SH-SY5Y (cell line): ENCODE results near the gene ARFRP1.

Experiments
- GATA2 ChIP-seq: IDR thresholded peaks from 2 replicates; pipeline ENCODE4 v1.6.1; 2011; ENCODE audit warnings: mild to moderate bottlenecking, low read depth, low read length
- GATA3 ChIP-seq: IDR thresholded peaks from 2 replicates; pipeline ENCODE4 v1.6.1; 2011; ENCODE audit warnings: low read depth, mild to moderate bottlenecking, low read length, moderate library complexity

DNA sequence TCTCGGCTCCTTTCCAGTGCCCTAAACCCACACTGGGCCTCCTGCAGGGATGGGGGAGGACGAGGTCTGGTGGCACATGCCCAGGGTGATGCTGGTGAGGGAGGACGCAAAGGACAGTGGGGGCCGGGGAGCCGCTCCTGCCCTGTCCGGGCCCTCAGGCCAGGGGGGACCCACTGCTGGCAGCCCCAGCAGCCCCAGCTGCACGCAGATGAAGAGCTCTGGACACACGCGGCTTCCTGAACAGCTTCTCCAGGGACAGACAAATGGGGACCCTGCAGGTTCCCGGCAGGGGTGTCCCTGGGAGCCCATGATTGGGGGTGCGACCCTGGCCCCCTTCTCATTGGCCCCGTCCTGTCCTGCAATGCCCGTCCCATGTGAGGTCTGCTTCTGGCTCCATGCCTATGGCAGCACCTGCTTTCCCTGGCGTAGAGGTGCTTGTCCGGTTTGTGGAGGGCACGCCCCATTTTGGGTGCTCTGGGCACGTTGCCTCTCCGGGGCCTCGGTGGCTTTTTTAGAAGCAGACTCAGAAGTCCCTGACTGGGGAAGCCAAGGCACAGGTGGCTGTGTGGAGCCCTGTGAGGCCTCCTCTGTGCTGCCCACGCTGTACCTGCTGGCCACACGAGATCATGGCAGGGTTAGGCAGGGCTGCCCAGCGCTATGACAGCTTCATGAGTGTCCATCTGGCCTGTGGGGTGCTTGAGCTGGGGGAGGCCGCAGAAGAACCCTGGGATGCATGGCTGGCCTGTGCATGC lies 26.7 kb downstream of the ARFRP1 start:
- no peak for TF ChIP-seq GATA2
- no peak for TF ChIP-seq GATA3
